NCI-H2196 (cell line): Measurements from ENCODE around the gene GALNT3.

Experiments
- DNase-seq: peaks from one replicate; lab custom pipeline; 2025; ENCODE audit not compliant: unreplicated experiment; lab: John Stamatoyannopoulos, UW

Gene GALNT3

GRCh38 chr2:165746501-165746900, 47.5 kb downstream of the GALNT3 start:
- DNase-seq: no peak

GRCh38 chr2:165745916-165746315, 48.1 kb downstream of the GALNT3 start:
- DNase-seq: peak; percentile 47

DNA sequence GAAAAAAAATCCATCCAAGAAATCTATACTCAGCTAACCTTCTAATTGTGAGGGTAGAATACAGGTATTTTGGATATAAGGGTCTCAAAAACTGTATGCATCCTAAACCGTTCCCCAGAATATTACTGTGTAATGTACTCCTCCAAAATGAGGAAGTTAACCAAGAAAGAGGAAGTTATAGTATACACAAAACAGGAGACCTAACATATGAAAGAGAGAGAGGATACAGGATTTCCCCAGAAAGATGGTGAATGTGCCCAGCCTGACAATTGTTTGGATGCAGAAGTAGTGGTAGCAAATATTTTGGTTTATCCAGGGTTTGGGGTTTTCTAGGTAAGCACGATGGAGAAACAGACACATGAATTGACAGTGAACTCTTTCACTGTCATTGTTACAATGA, 50.6 kb downstream of the GALNT3 start:
- DNase-seq: no peak

DNA sequence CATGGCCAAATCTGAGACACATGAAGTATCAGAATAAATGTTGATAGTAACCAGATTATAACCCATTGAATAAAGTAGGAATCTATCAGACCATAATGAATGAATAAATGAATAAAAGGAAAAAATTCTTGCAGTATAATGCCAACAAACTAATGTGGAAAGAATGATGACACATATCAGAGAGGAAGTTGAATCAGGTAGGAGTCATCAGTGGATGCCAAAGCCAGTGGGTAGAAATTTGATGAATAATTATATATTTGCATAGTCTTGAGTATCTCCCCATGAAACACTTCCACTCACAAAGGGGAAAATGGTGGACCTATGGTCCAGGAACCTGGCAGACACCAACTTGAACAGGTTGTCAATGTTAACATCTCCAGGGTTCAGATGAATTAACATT, 68.6 kb downstream of the GALNT3 start:
- DNase-seq: no peak

- DNase-seq: no peak
Observed at GRCh38 chr2:165720511-165720910, 73.5 kb downstream of the GALNT3 start.

GRCh38 chr2:165718610-165719210, 75.3 kb downstream of the GALNT3 start:
- DNase-seq: no peak

DNA sequence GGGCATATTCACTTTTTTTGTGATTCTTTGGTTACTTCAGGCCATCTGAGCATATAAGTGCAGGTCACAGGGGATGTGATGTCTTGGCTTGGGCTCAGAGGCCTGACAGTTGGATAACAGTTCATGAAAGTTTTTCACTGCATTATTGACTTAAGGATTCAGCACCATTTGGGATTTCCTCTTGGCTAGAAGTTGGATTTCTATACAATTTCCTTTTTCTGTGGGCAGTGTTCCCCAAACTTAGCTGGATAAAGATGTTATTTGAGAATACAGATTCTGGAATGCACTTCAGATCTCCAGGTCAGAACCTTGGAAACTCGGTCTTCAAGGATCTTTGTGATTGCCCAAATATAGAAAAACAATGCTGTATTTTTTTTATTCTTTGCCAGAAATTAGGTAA, 78.0 kb downstream of the GALNT3 start:
- DNase-seq: no peak

- DNase-seq: no peak
Observed at GRCh38 chr2:165706960-165707487, 87.0 kb downstream of the GALNT3 start.

DNA sequence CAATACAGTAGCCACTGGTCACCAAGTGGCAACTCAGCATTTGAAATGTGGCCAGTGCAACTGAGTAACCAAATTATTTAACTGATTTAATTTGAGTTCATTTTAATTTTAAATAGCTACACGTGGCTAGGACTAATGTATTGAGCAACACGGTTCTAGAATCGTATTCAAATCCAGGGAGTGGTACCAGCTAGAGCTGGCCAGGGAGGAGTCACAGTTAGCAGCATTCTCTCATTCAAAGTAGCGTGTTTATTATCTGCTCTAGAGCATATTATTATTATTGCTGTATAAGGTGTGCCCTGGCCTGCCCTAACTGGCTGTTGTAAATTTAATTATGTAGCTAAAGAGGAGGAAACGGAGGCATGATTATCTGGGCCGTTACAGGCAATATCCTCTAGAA, 92.9 kb downstream of the GALNT3 start:
- DNase-seq: no peak

GRCh38 chr2:165700531-165700930, 93.5 kb downstream of the GALNT3 start:
- no peak for DNase-seq

- no peak for DNase-seq
Observed at GRCh38 chr2:165699946-165700345, 94.1 kb downstream of the GALNT3 start.

DNA sequence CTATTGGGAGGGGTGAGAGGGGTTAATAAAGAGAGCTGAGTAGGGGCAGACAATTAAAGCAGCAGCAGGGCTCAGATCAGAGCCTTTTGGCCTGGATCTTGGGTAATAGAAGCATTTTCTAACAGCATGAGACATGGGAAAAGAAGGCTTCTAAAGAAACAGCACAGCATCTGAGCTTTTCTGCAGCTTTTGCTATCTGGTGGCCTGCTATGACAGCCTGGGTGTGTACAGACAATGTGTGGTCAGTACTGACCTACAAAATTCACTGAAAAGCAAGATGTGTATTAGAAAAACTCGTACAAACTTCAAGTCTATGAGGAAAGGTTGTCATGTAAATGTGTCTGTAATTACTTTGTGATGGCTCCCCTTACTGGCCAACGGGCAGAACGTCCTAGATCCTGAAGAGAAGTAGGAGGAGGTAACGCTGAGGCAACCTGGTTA, 95.6 kb downstream of the GALNT3 start:
- peak; percentile 48 for DNase-seq

DNA sequence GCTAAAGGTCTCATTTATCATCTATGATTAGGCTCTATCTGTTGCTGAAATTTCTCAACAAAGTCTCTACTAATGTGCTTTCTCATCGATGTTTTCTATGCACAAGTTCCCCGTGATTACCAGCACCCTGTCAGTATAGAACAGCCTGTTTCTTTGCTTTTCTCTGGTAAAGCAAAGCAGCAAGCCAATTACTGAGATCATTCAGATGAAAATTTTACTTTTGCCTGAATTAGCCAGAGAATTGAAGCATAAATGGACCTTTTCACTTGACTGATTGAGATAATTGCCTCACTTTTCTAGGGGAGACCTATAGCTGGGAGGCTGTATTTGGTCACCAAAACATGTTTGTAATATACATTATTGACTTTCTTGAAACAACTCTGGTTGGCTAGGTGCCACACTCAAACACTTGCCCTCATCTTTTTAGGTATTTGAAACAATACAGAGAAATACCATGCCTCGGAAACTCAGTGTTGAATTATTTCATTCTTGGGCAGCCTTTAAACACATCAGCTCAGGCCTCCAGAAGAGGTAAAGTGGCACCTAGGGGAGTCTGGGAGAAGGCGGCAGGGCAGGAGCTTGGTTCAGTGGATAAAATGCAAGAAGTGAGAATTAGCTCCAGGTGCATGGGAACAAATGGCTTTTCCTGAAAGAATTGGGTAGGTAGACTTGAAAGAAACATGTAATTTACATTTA, 96.2 kb downstream of the GALNT3 start:
- DNase-seq: no peak
